ENCODE measurements around the gene SCO2. TPM values are rescaled to one million over a fixed set of nuclear protein-coding genes. Genes with fewer than 3 reads are reported as not detected.
A peak's percentile ranks its signal among the peaks of the same experiment; 100 is the strongest.

SCO2 gene
- total and polyA plus RNA-seq, 2 of the 13 experiments (the other 11 are each of a cell fraction or from before 2014, with no cell fraction given): 0.32 to 3.7 TPM

GRCh38 chr22:50525104-50525857, at the start of gene SCO2 (continued):
- TF ChIP-seq BATF2 (CRISPR knock-in tag; IDR thresholded peaks at IDR 0.05) (no peak; the same call in 1 of the 2 replicates), NFKBIZ (CRISPR knock-in tag; IDR thresholded peaks at IDR 0.05) (peak; percentile 75), ELK4 (CRISPR knock-in tag; IDR thresholded peaks at IDR 0.05; ENCODE audit: borderline replicate concordance) (no peak), SCMH1 (CRISPR knock-in tag; IDR thresholded peaks at IDR 0.05; ENCODE audit: borderline replicate concordance) (no peak), PBX3 (CRISPR knock-in tag; IDR thresholded peaks at IDR 0.05; ENCODE audit: borderline replicate concordance) (no peak), KLF11 (CRISPR knock-in tag; IDR thresholded peaks at IDR 0.05) (no peak; the same call in 1 of the 2 replicates), NONO (IDR thresholded peaks at IDR 0.05) (no peak), NONO (CRISPR knock-in tag; conservative IDR thresholded peaks at IDR 0.05) (peak; percentile 72), LCORL (IDR thresholded peaks at IDR 0.05) (no peak), LCORL (CRISPR knock-in tag; IDR thresholded peaks at IDR 0.05) (peak; percentile 67; the same call in 1 of the 2 replicates), ZNF577 (CRISPR knock-in tag; IDR thresholded peaks at IDR 0.05; ENCODE audit: borderline replicate concordance, low read depth) (no peak), RCOR2 (CRISPR knock-in tag; IDR thresholded peaks at IDR 0.05) (no peak), ZNF234 (CRISPR knock-in tag; conservative IDR thresholded peaks at IDR 0.05) (peak; percentile 95), NR0B2 (CRISPR knock-in tag; IDR thresholded peaks at IDR 0.05) (peak; percentile 37; the same call in 1 of the 2 replicates), TARDBP (CRISPR knock-in tag; IDR thresholded peaks at IDR 0.05) (peak; percentile 66; the same call in 1 of the 2 replicates), ZMYM4 (CRISPR knock-in tag; IDR thresholded peaks at IDR 0.05) (peak; percentile 63), TP53 (CRISPR knock-in tag; conservative IDR thresholded peaks at IDR 0.05) (peak; percentile 27; the same call in 1 of the 2 replicates), GLMP (CRISPR knock-in tag; IDR thresholded peaks at IDR 0.05; ENCODE audit: borderline replicate concordance) (no peak), ZNF563 (CRISPR knock-in tag; IDR thresholded peaks at IDR 0.05) (no peak)

All from HepG2 (cell line).